ENCODE measurements around the gene VCL. TPM values are rescaled to one million over a fixed set of nuclear protein-coding genes. Genes with fewer than 3 reads are reported as not detected.

VCL gene
- total and polyA plus RNA-seq, 9 of the 15 experiments (the other 6 are each of a cell fraction or from before 2014, with no cell fraction given): 29.8 to 186 (median 76.4) TPM

DNA sequence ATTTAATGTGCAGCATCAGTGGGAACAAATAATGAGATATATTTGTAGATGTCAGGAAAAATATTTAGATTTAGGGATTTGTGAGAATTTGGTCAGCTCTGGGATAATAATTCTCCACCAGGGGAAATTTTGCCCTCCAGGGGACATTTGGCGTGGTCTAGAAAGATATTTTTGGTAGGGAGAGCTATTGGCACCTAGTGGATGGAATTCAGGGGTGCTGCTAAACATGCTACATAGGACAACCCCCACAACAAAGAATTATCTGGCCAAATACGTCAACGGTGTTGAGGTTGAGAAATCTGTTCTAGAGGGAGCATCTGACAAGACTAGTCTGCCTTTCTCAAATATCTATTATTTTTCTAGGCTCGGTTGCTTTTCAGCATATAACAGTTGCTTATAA, 155.2 kb downstream of the VCL start:
- peak overlapping the region in 1 of 2 experiments; percentile 85; a peak in 1 of 4 replicates for H3K9ac ChIP-seq (ENCODE audit: insufficient read depth in 1 of 2, low read depth in 2 of 2, low read length in 2 of 2)
- H3K4me1 ChIP-seq (replicated peaks in 1 of 2; ENCODE audit: control insufficient read depth in 2 of 2, insufficient read depth in 2 of 2, low read length in 2 of 2): peaks cover 10 to 30% of the 10 kb centered on the region in 2 experiments
- WGBS (ENCODE audit: insufficient coverage, low coverage, missing lambda C conversion rate): 12% methylated on average over 4 of the region's 4 CpGs
- no TSS peak for BruUV-seq (replicated peaks)
- 0 out of 2 replicates have a peak overlapping the region, but pooled peaks have one; percentile 93 for H3K4me3 ChIP-seq
- peaks cover 87% of the 10 kb centered on the region for H3K79me2 ChIP-seq (ENCODE audit: control insufficient read depth, insufficient read depth, low read length)
- peaks cover 6% of the 10 kb centered on the region; the same call in 1 of the 3 replicates for H3K36me3 ChIP-seq (ENCODE audit: control insufficient read depth, insufficient read depth, low read length)
- ChIA-PET POLR2A (interaction anchor here (0.6 to 1.4 kb wide), 4 partner anchors 16 to 200 kb away, joined by 3 to 8 read pairs (median 4); no protein-coding TSS in a partner anchor), CTCF (ENCODE audit: low intra/inter-chr PET ratio) (interaction anchor here (0.9 kb wide), 1 partner anchor 82 kb away, joined by 3 read pairs; no protein-coding TSS in a partner anchor)
- H3K27ac ChIP-seq (ENCODE audit: extremely low read depth, low read depth, low read length): no peak overlapping the region
- ATAC-seq: peak; percentile 9; the same call in 2 of the 3 replicates
- peak; percentile 44 to 58 (median 50) for DNase-seq (ENCODE audit: extremely low read depth in 1 of 4, low spot score in 3 of 4)
- H3K27me3 ChIP-seq (ENCODE audit: control insufficient read depth in 2 of 2, insufficient read depth in 2 of 2, low read length in 2 of 2): no peaks in the 10 kb centered on the region
- peaks cover 6% of the 10 kb centered on the region for H3K9me1 ChIP-seq (ENCODE audit: control insufficient read depth, insufficient read depth, low read length)
- no peak overlapping the region for H2AFZ ChIP-seq (ENCODE audit: low read depth, low read length)
- intact Hi-C loops (cut with micrococcal nuclease): loop anchor here (5.0 kb wide), 1 partner anchor 79 kb away; no protein-coding TSS in a partner anchor
- no peak for FAIRE-seq
- no peaks in the 10 kb centered on the region for H3K9me3 ChIP-seq (replicated peaks; ENCODE audit: control insufficient read depth, insufficient read depth, low read depth, low read length)
- peak overlapping the region; percentile 98; the same call in 1 of the 2 replicates for H3K4me2 ChIP-seq (ENCODE audit: insufficient read depth, low read length)
- in situ Hi-C loops (cut with MboI): no loop called here
- H4K20me1 ChIP-seq (replicated peaks; ENCODE audit: control insufficient read depth, insufficient read depth, low read length): no peaks in the 10 kb centered on the region; the same call in 1 of the 2 replicates
- TF ChIP-seq, protein P1, sequence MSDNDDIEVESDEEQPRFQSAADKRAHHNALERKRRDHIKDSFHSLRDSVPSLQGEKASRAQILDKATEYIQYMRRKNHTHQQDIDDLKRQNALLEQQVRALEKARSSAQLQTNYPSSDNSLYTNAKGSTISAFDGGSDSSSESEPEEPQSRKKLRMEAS (CRISPR knock-in tag; IDR thresholded peaks at IDR 0.05): no peak
- no peak for TF ChIP-seq HNRNPL (IDR thresholded peaks at IDR 0.05; ENCODE audit: low read depth, low read length)
- no peak for TF ChIP-seq ZSCAN29 (IDR thresholded peaks at IDR 0.05)
- TF ChIP-seq ILF3 (IDR thresholded peaks at IDR 0.05; ENCODE audit: borderline replicate concordance): no peak
- TF ChIP-seq CEBPB (tag; IDR thresholded peaks at IDR 0.05): peak; percentile 45; the same call in 1 of the 2 replicates
- TF ChIP-seq HDAC6 (IDR thresholded peaks at IDR 0.05; ENCODE audit: low read depth, low read length): no peak
- TF ChIP-seq, protein P2, sequence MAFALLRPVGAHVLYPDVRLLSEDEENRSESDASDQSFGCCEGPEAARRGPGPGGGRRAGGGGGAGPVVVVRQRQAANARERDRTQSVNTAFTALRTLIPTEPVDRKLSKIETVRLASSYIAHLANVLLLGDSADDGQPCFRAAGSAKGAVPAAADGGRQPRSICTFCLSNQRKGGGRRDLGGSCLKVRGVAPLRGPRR (CRISPR knock-in tag; IDR thresholded peaks at IDR 0.05): no peak
- no peak for TF ChIP-seq MEIS2 (IDR thresholded peaks at IDR 0.05; ENCODE audit: partially characterized antibody)
- TF ChIP-seq POU5F1 (IDR thresholded peaks at IDR 0.05; ENCODE audit: borderline replicate concordance, low read depth, low read length, partially characterized antibody): no peak
- TF ChIP-seq FOSL1 (tag; conservative IDR thresholded peaks at IDR 0.05): no peak
- TF ChIP-seq NEUROD1 (IDR thresholded peaks at IDR 0.05; ENCODE audit: borderline replicate concordance, low read depth, low read length, partially characterized antibody): no peak
- no peak for TF ChIP-seq ASH1L (IDR thresholded peaks at IDR 0.05; ENCODE audit: borderline replicate concordance, low read depth, partially characterized antibody)
- TF ChIP-seq CHD4 (IDR thresholded peaks at IDR 0.05; ENCODE audit: insufficient read depth, insufficient replicate concordance, low read depth, low read length, poor library complexity, severe bottlenecking): no peak
- TF ChIP-seq, protein P3, sequence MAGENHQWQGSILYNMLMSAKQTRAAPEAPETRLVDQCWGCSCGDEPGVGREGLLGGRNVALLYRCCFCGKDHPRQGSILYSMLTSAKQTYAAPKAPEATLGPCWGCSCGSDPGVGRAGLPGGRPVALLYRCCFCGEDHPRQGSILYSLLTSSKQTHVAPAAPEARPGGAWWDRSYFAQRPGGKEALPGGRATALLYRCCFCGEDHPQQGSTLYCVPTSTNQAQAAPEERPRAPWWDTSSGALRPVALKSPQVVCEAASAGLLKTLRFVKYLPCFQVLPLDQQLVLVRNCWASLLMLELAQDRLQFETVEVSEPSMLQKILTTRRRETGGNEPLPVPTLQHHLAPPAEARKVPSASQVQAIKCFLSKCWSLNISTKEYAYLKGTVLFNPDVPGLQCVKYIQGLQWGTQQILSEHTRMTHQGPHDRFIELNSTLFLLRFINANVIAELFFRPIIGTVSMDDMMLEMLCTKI (IDR thresholded peaks at IDR 0.05; ENCODE audit: partially characterized antibody): no peak
- TF ChIP-seq, protein P4, sequence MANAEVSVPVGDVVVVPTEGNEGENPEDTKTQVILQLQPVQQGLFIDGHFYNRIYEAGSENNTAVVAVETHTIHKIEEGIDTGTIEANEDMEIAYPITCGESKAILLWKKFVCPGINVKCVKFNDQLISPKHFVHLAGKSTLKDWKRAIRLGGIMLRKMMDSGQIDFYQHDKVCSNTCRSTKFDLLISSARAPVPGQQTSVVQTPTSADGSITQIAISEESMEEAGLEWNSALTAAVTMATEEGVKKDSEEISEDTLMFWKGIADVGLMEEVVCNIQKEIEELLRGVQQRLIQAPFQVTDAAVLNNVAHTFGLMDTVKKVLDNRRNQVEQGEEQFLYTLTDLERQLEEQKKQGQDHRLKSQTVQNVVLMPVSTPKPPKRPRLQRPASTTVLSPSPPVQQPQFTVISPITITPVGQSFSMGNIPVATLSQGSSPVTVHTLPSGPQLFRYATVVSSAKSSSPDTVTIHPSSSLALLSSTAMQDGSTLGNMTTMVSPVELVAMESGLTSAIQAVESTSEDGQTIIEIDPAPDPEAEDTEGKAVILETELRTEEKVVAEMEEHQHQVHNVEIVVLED (CRISPR knock-in tag; IDR thresholded peaks at IDR 0.05): no peak
- TF ChIP-seq PHF8 (IDR thresholded peaks at IDR 0.05; ENCODE audit: borderline replicate concordance, low read length): no peak

Measured in K562 (cell line).